ES-I3 (cell line): Measurements from ENCODE around the gene SLC18A3.

ENCODE experiments used
- H3K36me3 ChIP-seq: 2 replicates; pipeline ENCODE4 v1.6.1; 2013; ENCODE audit warnings: mild to moderate bottlenecking, low read length, control low read depth, moderate library complexity; ENCODE audit not compliant: insufficient read depth
- H3K4me1 ChIP-seq: 2 replicates; pipeline ENCODE4 v1.6.1; 2013; ENCODE audit warnings: mild to moderate bottlenecking, control low read depth, low read length; ENCODE audit not compliant: insufficient read depth
- H3K9ac ChIP-seq: 2 replicates; pipeline ENCODE4 v1.6.1; 2013; ENCODE audit warnings: low read depth, mild to moderate bottlenecking, low read length, moderate library complexity
- H3K9me3 ChIP-seq: 2 replicates; pipeline ENCODE4 v1.6.1; 2013; ENCODE audit warnings: mild to moderate bottlenecking, low read length, moderate library complexity; ENCODE audit not compliant: control insufficient read depth, insufficient read depth

SLC18A3 gene

DNA sequence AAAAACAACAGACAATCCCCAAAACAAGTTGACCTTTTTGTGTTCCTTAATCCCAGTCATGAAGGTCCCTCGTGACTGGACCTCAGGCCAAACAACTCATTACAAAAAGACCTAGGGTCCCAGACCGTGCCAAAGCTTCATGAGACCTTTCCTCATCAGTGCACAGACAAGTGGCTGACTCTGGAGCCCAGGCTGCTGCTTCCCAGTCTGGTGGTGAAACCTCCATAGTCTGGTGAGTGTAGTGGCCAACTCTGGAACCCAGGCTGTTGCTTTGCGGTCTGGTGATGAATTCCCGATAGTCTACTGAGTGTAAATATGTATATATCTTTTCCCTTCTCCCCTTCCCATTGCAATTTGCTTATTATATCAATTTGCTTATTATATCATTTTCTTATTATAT is 22.1 kb upstream of the SLC18A3 start:
- no peaks in the 10 kb centered on the region; the same call in 1 of the 2 replicates for H3K9me3 ChIP-seq
- H3K4me1 ChIP-seq: no peaks in the 10 kb centered on the region
- H3K9ac ChIP-seq: no peak overlapping the region
- H3K36me3 ChIP-seq: no peaks in the 10 kb centered on the region

DNA sequence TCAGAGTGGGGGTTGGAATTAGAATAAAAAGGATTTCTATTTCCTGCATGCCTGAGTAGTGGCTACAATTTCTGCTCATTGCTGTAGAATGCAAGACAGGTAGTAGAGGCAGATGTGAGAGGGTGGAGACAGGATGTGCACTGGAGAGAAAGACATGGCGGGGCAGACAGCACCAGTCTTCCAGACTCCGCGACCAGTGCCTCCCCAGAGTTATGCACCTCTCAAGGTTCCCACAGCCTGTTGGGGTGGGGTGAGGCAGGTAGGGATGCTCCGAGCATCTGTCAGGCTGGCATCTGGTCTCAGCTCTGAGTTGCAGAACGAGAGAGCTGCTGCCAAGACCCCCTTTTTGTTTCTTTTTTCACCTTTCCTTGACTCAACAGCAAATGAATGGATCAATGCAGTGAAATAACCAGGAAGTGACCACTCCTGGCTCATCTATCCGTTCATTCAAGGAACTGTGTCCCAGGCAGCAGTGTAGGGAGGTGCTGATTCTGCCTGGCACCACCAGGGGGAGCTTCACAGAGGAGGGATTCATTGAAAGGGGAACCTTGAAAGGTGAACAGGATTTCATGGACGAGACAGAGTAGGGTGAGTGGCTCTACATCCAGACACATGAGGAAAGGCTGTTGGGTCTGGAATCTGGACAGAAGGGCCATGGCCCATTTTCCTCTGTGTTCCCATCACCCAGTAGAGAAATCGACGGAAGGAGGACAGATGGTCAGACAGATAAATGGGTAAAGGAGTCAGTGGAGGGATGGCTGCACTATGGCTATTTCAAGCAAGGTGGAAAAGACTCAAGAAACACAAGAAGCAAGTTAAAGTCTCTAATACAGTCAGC is 17.2 kb upstream of the SLC18A3 start:
- Histone ChIP-seq H3K9me3 (no peaks in the 10 kb centered on the region; the same call in 1 of the 2 replicates), H3K9ac (no peak overlapping the region), H3K36me3 (no peaks in the 10 kb centered on the region)

DNA sequence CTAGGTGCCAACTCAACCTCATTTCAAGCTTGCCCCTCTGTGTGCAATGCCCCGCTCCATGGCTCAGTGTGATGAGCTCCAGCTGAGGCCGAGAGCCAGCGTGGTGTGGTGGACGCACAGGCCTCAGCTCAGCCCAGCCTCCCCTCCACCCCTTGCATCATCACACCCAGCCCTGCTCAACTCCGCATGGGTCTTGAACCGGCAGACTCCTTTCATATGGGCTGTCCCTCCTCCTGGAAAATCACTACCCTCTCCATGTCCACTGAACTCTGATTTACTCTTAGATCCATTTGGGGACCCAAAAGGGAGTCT is 16.6 kb upstream of the SLC18A3 start:
- Histone ChIP-seq H3K4me1 (no peaks in the 10 kb centered on the region), H3K9me3 (no peaks in the 10 kb centered on the region; the same call in 1 of the 2 replicates), H3K9ac (no peak overlapping the region), H3K36me3 (no peaks in the 10 kb centered on the region)

More for the DNA sequence above, 17.2 kb upstream of the SLC18A3 start:
- no peaks in the 10 kb centered on the region for H3K4me1 ChIP-seq

DNA sequence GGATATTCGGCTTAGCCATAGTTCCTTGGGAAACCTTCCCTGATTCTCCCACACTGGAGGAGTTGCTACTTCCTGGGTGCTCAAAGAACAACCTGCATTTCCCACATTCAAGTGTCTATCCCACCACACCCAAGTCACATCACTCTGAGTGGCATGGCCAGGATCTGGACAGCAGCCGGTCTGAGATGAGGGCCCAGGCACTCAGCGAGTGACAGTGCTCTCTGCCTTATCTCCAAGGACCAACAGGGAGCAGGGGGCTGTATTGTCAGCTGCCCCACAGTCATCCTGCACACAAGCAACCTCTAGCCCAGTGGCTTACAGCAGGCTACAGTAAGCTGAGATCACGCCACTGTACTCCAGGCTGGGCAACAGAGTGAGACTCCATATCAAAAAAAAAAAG is 16.1 kb upstream of the SLC18A3 start:
- no peaks in the 10 kb centered on the region; the same call in 1 of the 2 replicates for H3K9me3 ChIP-seq
- H3K4me1 ChIP-seq: no peaks in the 10 kb centered on the region
- no peaks in the 10 kb centered on the region for H3K36me3 ChIP-seq
- no peak overlapping the region for H3K9ac ChIP-seq

GRCh38 chr10:49594594-49594993 is 15.5 kb upstream of the SLC18A3 start:
- Histone ChIP-seq H3K36me3 (no peaks in the 10 kb centered on the region), H3K9ac (no peak overlapping the region), H3K4me1 (no peaks in the 10 kb centered on the region), H3K9me3 (no peaks in the 10 kb centered on the region; the same call in 1 of the 2 replicates)

DNA sequence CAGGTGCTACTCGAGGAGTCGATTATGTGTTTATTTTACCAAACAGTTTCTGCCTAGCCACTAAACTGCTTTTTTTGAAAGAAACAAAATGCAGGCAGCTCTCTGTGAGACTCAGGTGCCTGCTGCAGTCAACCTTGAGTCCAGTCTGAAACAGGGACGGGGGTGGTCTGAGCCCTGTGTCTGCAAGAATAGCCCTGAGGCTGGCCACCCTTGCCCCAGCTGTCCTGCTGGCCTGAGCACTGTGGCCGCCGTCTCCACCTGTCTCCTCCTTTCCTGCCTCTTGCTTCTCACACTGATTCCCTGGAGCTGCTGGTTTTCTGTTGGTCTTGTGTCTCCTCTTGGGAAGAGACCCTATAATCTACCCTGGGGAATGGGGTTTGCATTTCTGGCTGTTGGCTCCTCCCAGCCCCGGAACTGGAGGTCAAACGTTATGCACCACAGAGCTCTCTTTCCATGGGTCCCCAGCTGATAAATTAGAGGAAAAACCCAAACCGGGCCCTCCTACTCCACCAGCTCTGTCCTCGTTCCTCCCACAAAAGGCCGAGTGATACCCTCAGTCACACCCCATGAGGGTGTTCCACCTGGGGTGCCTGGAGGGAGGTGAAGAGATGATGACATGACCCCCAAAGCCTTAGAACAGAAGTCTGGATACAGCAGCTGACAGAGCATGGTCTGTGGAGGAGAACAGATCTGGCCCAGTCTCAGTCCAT is 15.0 kb upstream of the SLC18A3 start:
- Histone ChIP-seq H3K9me3 (no peaks in the 10 kb centered on the region; the same call in 1 of the 2 replicates), H3K36me3 (no peaks in the 10 kb centered on the region), H3K4me1 (no peaks in the 10 kb centered on the region), H3K9ac (no peak overlapping the region)

DNA sequence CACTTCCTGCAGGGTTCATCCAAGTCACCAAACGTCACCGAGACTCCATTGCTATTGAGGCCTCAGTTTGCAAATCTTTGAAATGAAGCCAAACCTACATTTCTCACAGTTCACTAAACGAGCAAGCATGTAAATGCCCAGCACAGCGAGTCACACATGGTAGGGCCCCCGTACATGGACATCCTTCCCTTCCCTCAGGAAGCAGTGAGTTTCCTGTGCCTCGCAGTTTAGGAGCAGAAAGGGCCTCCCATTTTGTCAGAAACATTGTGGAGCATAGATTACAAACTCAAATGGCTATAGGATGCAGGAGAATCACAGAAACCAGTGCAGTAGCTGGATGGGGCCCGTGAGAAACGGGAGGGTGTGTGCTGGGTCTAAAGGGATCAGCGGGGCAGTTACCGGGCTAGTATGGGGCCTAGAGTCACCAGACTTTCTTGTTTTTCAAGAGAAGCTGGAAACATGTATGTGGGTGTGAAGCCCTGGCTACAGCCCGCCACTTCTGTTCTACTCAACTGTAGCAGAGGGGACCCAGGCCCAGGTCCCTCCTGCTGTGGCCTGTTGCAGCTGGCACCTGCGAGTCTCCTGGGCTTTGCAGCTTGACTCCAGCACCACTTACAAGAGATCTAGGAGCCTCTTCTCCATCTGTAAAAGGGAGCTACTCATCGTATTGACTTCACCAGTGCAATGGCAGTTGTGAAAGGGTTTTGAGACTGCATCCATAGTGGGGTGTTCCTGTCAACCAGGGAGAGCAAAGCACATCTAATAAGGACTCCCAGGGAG is 14.2 kb upstream of the SLC18A3 start:
- Histone ChIP-seq H3K9me3 (no peaks in the 10 kb centered on the region; the same call in 1 of the 2 replicates), H3K4me1 (no peaks in the 10 kb centered on the region), H3K9ac (no peak overlapping the region), H3K36me3 (no peaks in the 10 kb centered on the region)

- Histone ChIP-seq H3K9me3 (no peaks in the 10 kb centered on the region; the same call in 1 of the 2 replicates), H3K4me1 (no peaks in the 10 kb centered on the region), H3K9ac (no peak overlapping the region), H3K36me3 (no peaks in the 10 kb centered on the region)
Observed at GRCh38 chr10:49596493-49596809, 13.7 kb upstream of the SLC18A3 start.

DNA sequence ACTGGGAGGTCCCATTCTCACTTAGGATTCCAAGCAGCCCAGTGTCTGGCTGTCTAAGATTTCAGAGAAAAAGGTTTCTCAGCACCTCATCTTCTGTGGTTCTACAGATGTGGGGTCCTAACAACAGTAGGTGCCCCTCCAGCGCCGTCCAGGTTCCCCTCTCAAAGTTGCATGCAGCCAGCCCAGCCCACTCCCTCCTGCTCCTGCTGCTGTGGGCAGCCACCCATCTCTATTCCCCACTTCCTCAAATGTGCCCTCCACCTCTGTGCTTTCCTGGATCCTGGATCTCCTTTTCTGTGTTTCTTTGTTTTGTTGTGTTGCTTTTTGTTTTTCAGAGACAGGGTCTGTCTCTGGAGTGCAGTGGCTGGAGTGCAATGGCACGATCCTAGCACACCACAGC is 13.3 kb upstream of the SLC18A3 start:
- H3K4me1 ChIP-seq: no peaks in the 10 kb centered on the region
- H3K9ac ChIP-seq: no peak overlapping the region
- no peaks in the 10 kb centered on the region; the same call in 1 of the 2 replicates for H3K9me3 ChIP-seq
- H3K36me3 ChIP-seq: no peaks in the 10 kb centered on the region

GRCh38 chr10:49597426-49598163 is 12.5 kb upstream of the SLC18A3 start:
- Histone ChIP-seq H3K4me1 (no peaks in the 10 kb centered on the region), H3K9ac (no peak overlapping the region), H3K36me3 (no peaks in the 10 kb centered on the region), H3K9me3 (no peaks in the 10 kb centered on the region)

DNA sequence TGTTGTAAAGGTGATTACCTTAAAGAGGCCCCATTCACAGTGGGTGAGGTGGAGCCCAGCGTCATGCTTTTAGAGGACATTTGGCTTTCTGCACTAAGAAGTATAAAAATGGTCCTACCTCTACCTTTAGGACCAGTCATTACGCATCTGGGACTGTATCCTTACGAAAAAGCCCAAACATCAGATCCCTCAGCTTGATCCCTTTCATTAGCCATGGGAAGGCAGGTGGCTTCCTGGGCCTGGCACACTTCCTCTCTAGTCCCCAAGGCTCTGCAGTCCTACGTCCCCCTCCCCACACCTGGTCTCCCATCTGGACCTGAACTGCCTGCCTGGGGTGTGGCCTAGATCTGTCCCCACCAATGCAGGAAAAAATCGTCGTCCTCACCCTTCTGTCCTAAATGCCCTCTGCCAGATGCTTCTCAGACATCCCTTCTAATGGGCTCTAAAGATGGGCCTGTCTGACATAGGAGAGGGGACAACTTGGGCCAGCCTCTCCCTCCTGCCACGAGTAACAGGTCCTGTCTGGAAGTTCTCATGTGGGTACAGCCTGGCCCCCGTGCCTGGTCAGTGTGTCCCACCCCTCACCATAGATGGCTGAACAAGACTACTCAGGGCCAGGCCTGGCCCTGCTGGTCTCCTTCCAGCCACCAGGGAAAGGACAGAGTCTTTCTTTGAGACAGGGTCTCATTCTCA is 11.8 kb upstream of the SLC18A3 start:
- Histone ChIP-seq H3K4me1 (no peaks in the 10 kb centered on the region), H3K9ac (no peak overlapping the region), H3K9me3 (no peaks in the 10 kb centered on the region), H3K36me3 (no peaks in the 10 kb centered on the region)

GRCh38 chr10:49598986-49599385 is 11.1 kb upstream of the SLC18A3 start:
- H3K4me1 ChIP-seq: no peaks in the 10 kb centered on the region
- no peaks in the 10 kb centered on the region for H3K9me3 ChIP-seq
- H3K9ac ChIP-seq: no peak overlapping the region
- H3K36me3 ChIP-seq: no peaks in the 10 kb centered on the region

DNA sequence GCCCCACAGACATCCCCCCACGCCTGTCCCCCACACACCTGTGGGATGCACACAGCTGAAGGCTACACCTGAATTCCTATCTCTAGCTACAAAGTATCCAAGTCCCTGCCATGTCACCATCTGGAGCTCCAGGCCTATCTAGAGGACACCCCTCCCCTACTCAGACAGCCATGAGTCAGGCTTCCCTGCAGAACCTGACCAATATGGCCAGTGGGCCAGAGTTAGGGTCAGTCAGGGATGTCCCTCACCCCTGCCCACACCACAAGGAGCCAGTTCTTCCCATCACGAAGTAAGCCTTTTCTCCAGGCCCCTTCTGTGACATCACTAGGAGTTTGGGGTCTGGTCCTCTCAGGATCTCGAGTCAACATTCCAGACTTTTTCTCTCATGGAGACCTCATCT is 10.6 kb upstream of the SLC18A3 start:
- no peaks in the 10 kb centered on the region for H3K9me3 ChIP-seq
- no peaks in the 10 kb centered on the region for H3K36me3 ChIP-seq
- H3K9ac ChIP-seq: no peak overlapping the region
- no peaks in the 10 kb centered on the region for H3K4me1 ChIP-seq

DNA sequence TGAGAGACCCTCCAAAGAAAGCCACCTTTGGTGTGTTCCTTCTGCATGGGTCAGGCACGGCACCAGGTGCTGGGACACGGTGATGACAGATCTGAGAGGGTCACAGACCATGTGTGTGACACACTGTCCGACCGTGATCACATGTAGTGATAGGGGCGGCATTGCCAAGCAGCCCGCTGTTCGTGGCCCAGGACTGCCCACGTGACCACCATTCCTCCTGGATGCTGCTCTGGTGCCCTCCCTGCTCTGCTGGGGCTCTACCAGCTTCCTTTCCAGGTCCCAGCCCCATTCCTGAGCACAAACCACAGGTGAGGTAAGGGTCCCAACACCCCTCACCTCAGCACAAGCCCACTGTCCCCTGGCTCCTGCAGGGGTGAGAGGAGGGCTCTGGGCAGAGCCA is 10.1 kb upstream of the SLC18A3 start:
- Histone ChIP-seq H3K4me1 (no peaks in the 10 kb centered on the region), H3K36me3 (no peaks in the 10 kb centered on the region), H3K9ac (no peak overlapping the region), H3K9me3 (no peaks in the 10 kb centered on the region)
